ENCODE results near the gene TMEM176A.

Gene TMEM176A, protein sequence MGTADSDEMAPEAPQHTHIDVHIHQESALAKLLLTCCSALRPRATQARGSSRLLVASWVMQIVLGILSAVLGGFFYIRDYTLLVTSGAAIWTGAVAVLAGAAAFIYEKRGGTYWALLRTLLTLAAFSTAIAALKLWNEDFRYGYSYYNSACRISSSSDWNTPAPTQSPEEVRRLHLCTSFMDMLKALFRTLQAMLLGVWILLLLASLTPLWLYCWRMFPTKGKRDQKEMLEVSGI

GRCh38 chr7:150800581-150801241 is at the start of gene TMEM176A:
Gene TMEM176A, plus strand, starts transcription at chr7:150800769. Its CDS starts 782 bp downstream, at chr7:150801551.
- Histone ChIP-seq H3K36me3 (0 out of 22 replicates have a peak, but pooled peaks cover 0 to under 1% (median 0%) of the 10 kb centered on the region in 11 experiments), H3K4me1 (peaks cover 0 to 6% (median 3%) of the 10 kb centered on the region in 10 experiments; a peak in 7 of 20 replicates), H3K27me3 (no peaks in the 10 kb centered on the region), H3K4me2 (no peak within 1 kb of the TSS), H3K4me3 (no peak within 1 kb of the TSS), H3K9me3 (replicated peaks in 1 of 11) (peaks cover 3 to 31% (median 17%) of the 10 kb centered on the region in 11 experiments), H3K9ac (no peak within 1 kb of the TSS), H3K27ac (no peak within 1 kb of the TSS), H4K20me1 (no peaks in the 10 kb centered on the region)
- no peak for TF ChIP-seq Cebpa-rat (IDR thresholded peaks at IDR 0.05)

GRCh38 chr7:150751702-150752101 is 48.9 kb upstream of the TMEM176A start:
- Histone ChIP-seq H3K4me1 (peaks cover 22 to 56% (median 35%) of the 10 kb centered on the region in 10 experiments), H4K20me1 (no peaks in the 10 kb centered on the region), H3K36me3 (no peaks in the 10 kb centered on the region), H3K4me3 (no peak overlapping the region), H3K27ac (no peak overlapping the region), H3K4me2 (no peak overlapping the region), H3K27me3 (no peaks in the 10 kb centered on the region), H3K9me3 (replicated peaks in 1 of 11) (no peaks in the 10 kb centered on the region), H3K9ac (no peak overlapping the region)
- no peak for TF ChIP-seq Cebpa-rat (IDR thresholded peaks at IDR 0.05)

GRCh38 chr7:150753239-150753638 is 47.3 kb upstream of the TMEM176A start:
- TF ChIP-seq Cebpa-rat (IDR thresholded peaks at IDR 0.05): no peak

GRCh38 chr7:150753826-150754603 is 46.6 kb upstream of the TMEM176A start:
- Histone ChIP-seq H3K4me3 (no peak overlapping the region), H3K27ac (peak overlapping the region in 1 of 11 experiments; percentile 21; a peak in 1 of 22 replicates), H4K20me1 (no peaks in the 10 kb centered on the region), H3K4me1 (peaks cover 22 to 44% (median 36%) of the 10 kb centered on the region in 10 experiments), H3K4me2 (peak overlapping the region in 8 of 11 experiments; percentile 6 to 80 (median 42); a peak in 10 of 22 replicates), H3K36me3 (no peaks in the 10 kb centered on the region), H3K9me3 (replicated peaks in 1 of 11) (no peaks in the 10 kb centered on the region), H3K9ac (no peak overlapping the region), H3K27me3 (no peaks in the 10 kb centered on the region)
- TF ChIP-seq Cebpa-rat (IDR thresholded peaks at IDR 0.05): no peak

More at GRCh38 chr7:150753239-150753638, 47.3 kb upstream of the TMEM176A start:
- Histone ChIP-seq H3K4me3 (no peak overlapping the region), H3K27me3 (no peaks in the 10 kb centered on the region), H3K9ac (peak overlapping the region in 1 of 11 experiments; percentile 5; a peak in 1 of 22 replicates), H3K4me1 (peaks cover 22 to 50% (median 36%) of the 10 kb centered on the region in 10 experiments), H3K4me2 (peak overlapping the region in 9 of 11 experiments; percentile 6 to 80 (median 29); a peak in 13 of 22 replicates), H4K20me1 (no peaks in the 10 kb centered on the region), H3K36me3 (no peaks in the 10 kb centered on the region), H3K9me3 (replicated peaks in 1 of 11) (no peaks in the 10 kb centered on the region), H3K27ac (peak overlapping the region in 2 of 11 experiments; percentile 10 to 21; a peak in 2 of 22 replicates)

- no peaks in the 10 kb centered on the region for H3K27me3 ChIP-seq
- H3K4me3 ChIP-seq: no peak overlapping the region
- H3K4me1 ChIP-seq: peaks cover 22 to 44% (median 36%) of the 10 kb centered on the region in 10 experiments
- no peak for TF ChIP-seq Cebpa-rat (IDR thresholded peaks at IDR 0.05)
- peak overlapping the region; percentile 65 to 88 (median 79) for H3K4me2 ChIP-seq
- no peaks in the 10 kb centered on the region for H4K20me1 ChIP-seq
- H3K36me3 ChIP-seq: no peaks in the 10 kb centered on the region
- no peaks in the 10 kb centered on the region for H3K9me3 ChIP-seq (replicated peaks in 1 of 11)
- H3K9ac ChIP-seq: peak overlapping the region in 3 of 11 experiments; percentile 37 to 54 (median 45); a peak in 5 of 22 replicates
- H3K27ac ChIP-seq: peak overlapping the region in 3 of 11 experiments; percentile 53 to 63 (median 60); a peak in 5 of 22 replicates
Observed at GRCh38 chr7:150754951-150755350, 45.6 kb upstream of the TMEM176A start.

DNA sequence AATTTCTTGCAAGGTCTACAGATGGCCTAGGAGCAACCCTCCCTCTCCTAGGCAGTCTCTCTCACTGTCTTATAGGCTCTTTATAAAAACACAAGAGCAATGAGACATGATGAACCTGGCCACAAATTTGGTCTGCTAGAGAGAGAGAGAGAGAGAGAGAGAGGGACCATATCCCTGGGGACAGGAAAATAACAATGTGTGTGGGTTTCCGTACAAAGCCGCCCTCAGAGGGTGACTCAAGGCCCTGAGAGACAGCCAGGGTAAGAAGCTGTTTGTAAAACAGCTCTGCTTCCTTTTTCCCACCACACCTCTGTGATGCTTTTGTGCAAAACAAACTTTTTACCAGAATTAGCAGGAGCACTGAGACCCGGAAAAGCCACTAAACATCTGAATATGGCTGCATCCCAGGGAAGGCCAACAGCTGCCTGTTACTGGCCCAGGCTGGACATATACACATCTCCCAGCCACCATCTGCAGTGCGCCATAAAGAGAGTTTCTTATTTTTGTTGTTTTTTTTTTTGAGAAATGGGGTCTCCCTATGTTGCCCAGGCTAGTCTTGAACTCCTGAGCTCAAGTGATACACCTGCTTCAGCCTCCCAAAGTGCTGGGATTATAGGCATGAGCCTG is 45.0 kb upstream of the TMEM176A start:
- Histone ChIP-seq H3K9ac (peak overlapping the region in 6 of 11 experiments; percentile 2 to 54 (median 41); a peak in 7 of 22 replicates), H3K4me2 (peak overlapping the region; percentile 65 to 88 (median 79)), H3K9me3 (replicated peaks in 1 of 11) (no peaks in the 10 kb centered on the region; a peak in 1 of 22 replicates), H3K4me3 (peak overlapping the region in 1 of 10 experiments; percentile 14; a peak in 1 of 20 replicates), H3K36me3 (no peaks in the 10 kb centered on the region), H3K27me3 (no peaks in the 10 kb centered on the region), H3K4me1 (peaks cover 22 to 44% (median 36%) of the 10 kb centered on the region in 10 experiments), H4K20me1 (no peaks in the 10 kb centered on the region), H3K27ac (peak overlapping the region in 8 of 11 experiments; percentile 29 to 68 (median 48); a peak in 16 of 22 replicates)
- no peak for TF ChIP-seq Cebpa-rat (IDR thresholded peaks at IDR 0.05)

DNA sequence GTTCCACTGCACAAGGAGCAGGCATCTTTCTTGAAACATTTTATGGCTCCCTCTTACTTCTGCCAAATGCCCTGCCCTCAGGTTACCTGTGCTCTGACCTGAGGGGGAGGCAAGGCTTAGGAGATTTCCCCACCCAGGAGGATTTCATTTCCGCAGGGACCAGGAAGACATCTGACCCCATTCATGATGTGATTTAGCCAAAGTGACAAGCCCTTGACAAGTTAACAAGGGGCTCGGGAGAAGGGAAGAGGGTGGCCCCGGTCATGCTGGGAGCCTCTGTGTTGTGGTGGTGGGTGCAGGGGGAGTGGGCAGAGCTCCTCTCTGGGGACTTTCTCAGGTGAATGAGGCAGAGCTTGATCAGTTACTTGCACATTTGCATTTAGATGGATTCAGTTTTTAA is 44.4 kb upstream of the TMEM176A start:
- H3K4me2 ChIP-seq: peak overlapping the region; percentile 65 to 88 (median 79)
- no peaks in the 10 kb centered on the region for H3K36me3 ChIP-seq
- TF ChIP-seq Cebpa-rat (IDR thresholded peaks at IDR 0.05): no peak
- H3K27me3 ChIP-seq: no peaks in the 10 kb centered on the region
- H3K9me3 ChIP-seq (replicated peaks in 1 of 11): peaks cover 0 to 4% (median 1%) of the 10 kb centered on the region in 11 experiments; a peak in 13 of 22 replicates
- H3K9ac ChIP-seq: peak overlapping the region in 4 of 11 experiments; percentile 2 to 46 (median 28); a peak in 3 of 22 replicates
- H3K4me3 ChIP-seq: peak overlapping the region in 1 of 10 experiments; percentile 14; a peak in 1 of 20 replicates
- no peaks in the 10 kb centered on the region for H4K20me1 ChIP-seq
- peaks cover 22 to 44% (median 36%) of the 10 kb centered on the region in 10 experiments for H3K4me1 ChIP-seq
- H3K27ac ChIP-seq: peak overlapping the region in 8 of 11 experiments; percentile 29 to 68 (median 48); a peak in 16 of 22 replicates

DNA sequence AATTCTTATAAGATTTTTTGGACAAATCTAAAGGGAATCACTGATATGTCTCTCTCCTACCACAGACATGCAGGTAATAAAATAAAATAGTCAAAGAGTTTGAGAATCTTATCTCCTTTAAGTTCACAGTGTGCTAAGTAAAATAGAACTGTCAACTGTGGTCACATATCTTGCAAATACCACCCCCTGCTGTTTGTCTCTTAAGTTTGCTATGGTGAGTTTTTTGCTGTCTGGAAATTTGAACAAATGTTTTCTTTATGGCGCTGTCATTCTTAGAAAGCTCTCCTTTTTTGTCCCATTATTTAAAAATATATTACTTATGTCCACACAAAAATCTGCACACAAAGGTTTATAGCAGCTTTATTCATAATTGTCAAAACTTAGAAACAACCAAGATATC is 43.7 kb upstream of the TMEM176A start:
- Histone ChIP-seq H3K9me3 (replicated peaks in 1 of 11) (peaks cover 0 to 10% (median 7%) of the 10 kb centered on the region in 11 experiments; a peak in 15 of 22 replicates), H3K27ac (no peak overlapping the region), H3K36me3 (no peaks in the 10 kb centered on the region), H3K4me2 (peak overlapping the region in 5 of 11 experiments; percentile 76 to 83 (median 79); a peak in 7 of 22 replicates), H3K4me1 (peaks cover 22 to 44% (median 36%) of the 10 kb centered on the region in 10 experiments), H3K9ac (no peak overlapping the region), H3K27me3 (no peaks in the 10 kb centered on the region), H3K4me3 (no peak overlapping the region), H4K20me1 (no peaks in the 10 kb centered on the region)
- TF ChIP-seq Cebpa-rat (IDR thresholded peaks at IDR 0.05): no peak
